C4-2B (cell line): ENCODE data around the gene AGAP1.

Experiments used
- CTCF ChIP-seq: fragments of 450-650 bp; conservative IDR thresholded peaks from 2 replicates; pipeline ENCODE4 v1.5.1; 2017; ENCODE audit warnings: mild to moderate bottlenecking
- ZFX ChIP-seq: fragments of 450-650 bp; IDR thresholded peaks from 2 replicates; pipeline ENCODE4 v1.6.1; 2017

DNA sequence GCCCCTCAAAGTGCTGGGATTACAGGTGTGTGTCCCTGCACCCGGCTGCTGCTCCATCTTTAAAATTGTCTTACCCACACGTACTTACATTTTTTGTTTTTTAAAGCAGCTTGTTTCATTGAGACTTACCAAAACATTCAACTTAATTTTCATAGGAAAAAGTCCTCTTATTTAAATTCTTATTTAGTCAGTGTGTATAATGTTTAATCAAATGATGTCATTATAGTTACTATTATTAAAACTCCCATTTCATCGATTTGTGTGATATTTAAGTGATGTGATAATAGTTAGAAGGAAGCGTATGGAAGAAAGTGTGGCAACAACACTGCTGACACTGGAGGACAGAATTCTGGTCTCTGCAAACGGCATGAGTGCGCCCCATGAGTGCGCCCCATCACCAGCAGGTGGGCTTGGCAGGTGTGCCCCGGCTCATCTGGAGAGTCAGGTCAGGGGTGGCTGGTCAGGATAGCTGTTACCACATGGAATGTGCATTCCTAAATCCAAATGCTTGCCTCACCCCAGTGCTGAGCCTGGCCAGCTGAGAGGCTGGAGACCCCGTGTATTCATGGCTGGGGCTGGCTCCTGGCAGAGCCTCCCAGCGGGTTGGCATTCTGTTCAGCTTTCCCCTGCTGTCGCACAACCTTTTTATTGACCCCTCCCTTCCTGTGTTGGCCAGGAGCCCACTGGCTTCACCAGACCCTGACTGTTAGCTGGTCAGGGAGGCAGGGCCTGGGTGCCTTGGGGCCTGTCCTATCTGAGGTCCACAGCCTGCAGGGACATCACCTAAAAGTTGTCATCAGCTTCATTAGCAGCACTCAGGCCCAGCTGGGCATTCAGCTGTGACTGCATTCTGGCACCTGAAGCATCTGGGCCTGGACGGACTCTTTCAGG lies 79.7 kb downstream of the AGAP1 start:
- no peak for TF ChIP-seq CTCF
- TF ChIP-seq ZFX, result no peak
